Neural progenitor cell (in vitro differentiated cells): ENCODE results near the gene EIF2B5.

Source experiments
- EZH2 ChIP-seq: fragments of 200-600 bp; sonication (generic); IDR thresholded peaks from 2 replicates; pipeline ENCODE4 v1.6.1; 2017; ENCODE audit warnings: antibody characterized with exemption, mild to moderate bottlenecking, moderate library complexity
- TF ChIP-seq, protein P1 (sequence below): fragments of 200-600 bp; sonication (generic); IDR thresholded peaks from 2 replicates; pipeline ENCODE4 v1.5.1; 2017; ENCODE audit warnings: antibody characterized with exemption, mild to moderate bottlenecking

DNA sequence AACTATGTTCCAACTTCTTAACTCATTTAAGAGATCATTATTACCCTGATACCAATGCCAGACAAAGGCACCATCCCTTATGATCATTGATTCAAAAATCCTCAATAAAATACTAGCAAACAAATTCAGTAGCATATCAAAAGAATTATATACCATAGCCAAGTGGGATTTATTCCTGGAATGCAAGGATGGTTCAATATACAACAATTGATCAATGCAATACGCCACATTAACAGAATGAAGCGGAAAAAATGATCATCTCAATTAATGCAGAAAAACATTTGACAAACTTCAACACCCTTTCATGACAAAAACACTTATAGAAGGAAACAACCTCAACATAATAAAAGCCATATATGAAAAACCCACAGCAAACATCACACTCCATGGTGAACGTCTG, 43.0 kb upstream of the EIF2B5 start:
- TF ChIP-seq, protein P1, sequence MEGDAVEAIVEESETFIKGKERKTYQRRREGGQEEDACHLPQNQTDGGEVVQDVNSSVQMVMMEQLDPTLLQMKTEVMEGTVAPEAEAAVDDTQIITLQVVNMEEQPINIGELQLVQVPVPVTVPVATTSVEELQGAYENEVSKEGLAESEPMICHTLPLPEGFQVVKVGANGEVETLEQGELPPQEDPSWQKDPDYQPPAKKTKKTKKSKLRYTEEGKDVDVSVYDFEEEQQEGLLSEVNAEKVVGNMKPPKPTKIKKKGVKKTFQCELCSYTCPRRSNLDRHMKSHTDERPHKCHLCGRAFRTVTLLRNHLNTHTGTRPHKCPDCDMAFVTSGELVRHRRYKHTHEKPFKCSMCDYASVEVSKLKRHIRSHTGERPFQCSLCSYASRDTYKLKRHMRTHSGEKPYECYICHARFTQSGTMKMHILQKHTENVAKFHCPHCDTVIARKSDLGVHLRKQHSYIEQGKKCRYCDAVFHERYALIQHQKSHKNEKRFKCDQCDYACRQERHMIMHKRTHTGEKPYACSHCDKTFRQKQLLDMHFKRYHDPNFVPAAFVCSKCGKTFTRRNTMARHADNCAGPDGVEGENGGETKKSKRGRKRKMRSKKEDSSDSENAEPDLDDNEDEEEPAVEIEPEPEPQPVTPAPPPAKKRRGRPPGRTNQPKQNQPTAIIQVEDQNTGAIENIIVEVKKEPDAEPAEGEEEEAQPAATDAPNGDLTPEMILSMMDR = no peak
- TF ChIP-seq EZH2 = no peak
